GM12891 (cell line): ENCODE measurements around the gene MCOLN3.

Experiments used
- POLR2A ChIP-seq: IDR thresholded peaks from 2 replicates; pipeline ENCODE4 v1.6.1; 2011; ENCODE audit warnings: low read depth, low read length, control low read depth
- TAF1 ChIP-seq: IDR thresholded peaks from 2 replicates; pipeline ENCODE4 v1.6.1; 2011; ENCODE audit warnings: low read depth, low read length, control low read depth

GRCh38 chr1:84971957-84972356, 76.3 kb downstream of the MCOLN3 start:
- TF ChIP-seq POLR2A (no peak), TAF1 (no peak; the same call in 1 of the 2 replicates)
